GM12878 (cell line): ENCODE results near the gene LAMC3. TPM values are rescaled to one million over a fixed set of nuclear protein-coding genes. Genes with fewer than 3 reads are reported as not detected.

Source experiments
- ATAC-seq: fragments of 200-7000 bp; cut with Tn5 transposase; 3 replicates; pipeline ENCODE4 v1.9.1; 2020; ENCODE audit warnings: mild to moderate bottlenecking, moderate library complexity
- BruUV-seq: library from RNA; stranded (reverse); fragments of 400-500 nt; replicated peaks from 2 replicates; lab custom pipeline; 2021; lab: Mats Ljungman, UMichigan
- CTCF ChIA-PET: fragments of 300-600 bp; sonication (Branson Sonifier 250); formaldehyde crosslinking; extraction: SDS; loops from one replicate; lab custom pipeline; 2021; ENCODE audit warnings: inconsistent platforms; lab: Yijun Ruan, JAX
- POLR2A ChIA-PET: fragments of 350-600 bp; formaldehyde crosslinking; extraction: SDS; loops from one replicate; lab custom pipeline; 2021; ENCODE audit warnings: inconsistent platforms; lab: Charles Lee
- RAD21 ChIA-PET: fragments of 300-600 bp; sonication (Branson Sonifier 250); formaldehyde crosslinking; loops from one replicate; lab custom pipeline; 2023; ENCODE audit warnings: antibody characterized with exemption; ENCODE audit not compliant: unreplicated experiment; lab: Charles Lee
- SMC1A ChIA-PET: fragments of 300-600 bp; sonication (Branson Sonifier 250); formaldehyde crosslinking; loops from one replicate; lab custom pipeline; 2023; ENCODE audit not compliant: unreplicated experiment, uncharacterized antibody; lab: Charles Lee
- DNase-seq: peaks from one replicate; pipeline ENCODE4 v3.0.0-alpha.2; 2011; ENCODE audit warnings: low read depth, low spot score
- FAIRE-seq: peaks from 3 replicates; lab custom pipeline; 2011; peaks lifted over from hg19 to GRCh38; lab: Jason Lieb, UNC
- H2AFZ ChIP-seq: 2 replicates; pipeline ENCODE4 v1.6.0; 2011; ENCODE audit warnings: low read depth, low read length, control low read depth; ENCODE audit not compliant: control insufficient read depth
- H3K27ac ChIP-seq: 2 replicates; pipeline ENCODE4 v1.5.1; 2011; ENCODE audit warnings: control low read depth; ENCODE audit not compliant: control insufficient read depth, insufficient read depth
- H3K27me3 ChIP-seq, 2 experiments: replicated peaks in 1 of 2; 2 replicates each; pipeline versions ENCODE4 v1.6.0 to v1.6.1; 2011; ENCODE audit warnings: low read length in 1 of 2; ENCODE audit not compliant: control insufficient read depth in 2 of 2, insufficient read depth in 2 of 2
- H3K36me3 ChIP-seq, 2 experiments: 2 replicates each; pipeline ENCODE4 v1.5.1; 2011; ENCODE audit warnings: low read length in 1 of 2; ENCODE audit not compliant: control insufficient read depth in 2 of 2, insufficient read depth in 2 of 2
- H3K4me1 ChIP-seq: 2 replicates; pipeline ENCODE4 v1.6.1; 2011; ENCODE audit warnings: mild to moderate bottlenecking, low read length, moderate library complexity, mixed read lengths; ENCODE audit not compliant: control insufficient read depth, insufficient read depth
- H3K4me2 ChIP-seq: 2 replicates; pipeline ENCODE4 v1.6.0; 2011; ENCODE audit warnings: control low read depth; ENCODE audit not compliant: control insufficient read depth, insufficient read depth
- H3K4me3 ChIP-seq: fragments of 200-600 bp; sonication (generic); 2 replicates; pipeline ENCODE4 v1.5.1; 2016
- H3K79me2 ChIP-seq: 2 replicates; pipeline ENCODE4 v1.6.0; 2011; ENCODE audit warnings: low read length; ENCODE audit not compliant: control insufficient read depth, insufficient read depth
- H3K9ac ChIP-seq: 2 replicates; pipeline ENCODE4 v1.8.0; 2011; ENCODE audit warnings: low read length, control low read depth, mixed read lengths; ENCODE audit not compliant: control insufficient read depth, insufficient read depth
- H3K9me3 ChIP-seq: replicated peaks from 3 replicates; pipeline ENCODE4 v1.5.1; 2011; ENCODE audit warnings: mild to moderate bottlenecking, low read length; ENCODE audit not compliant: control insufficient read depth, insufficient read depth
- H4K20me1 ChIP-seq: 2 replicates; pipeline ENCODE4 v1.6.0; 2011; ENCODE audit not compliant: control insufficient read depth, insufficient read depth
- BACH1 ChIP-seq: fragments of 450-650 bp; IDR thresholded peaks from 2 replicates; pipeline ENCODE4 v1.6.1; 2017; ENCODE audit warnings: mild to moderate bottlenecking, borderline replicate concordance
- BMI1 ChIP-seq: fragments of 450-650 bp; IDR thresholded peaks from 2 replicates; pipeline ENCODE4 v1.6.1; 2016; ENCODE audit warnings: mild to moderate bottlenecking, moderate library complexity, borderline replicate concordance
- CHD1 ChIP-seq: IDR thresholded peaks from 2 replicates; pipeline ENCODE4 v1.6.1; 2012; ENCODE audit warnings: low read depth, low read length, improper control_type of control experiment
- ZSCAN29 ChIP-seq: fragments of 450-650 bp; IDR thresholded peaks from 2 replicates; pipeline ENCODE4 v1.6.1; 2017; ENCODE audit warnings: mild to moderate bottlenecking, moderate library complexity
- WGBS: methylation state at CpG from one replicate; pipeline ENCODE4 v1.1.6; 2016; ENCODE audit warnings: low lambda C conversion rate; ENCODE audit not compliant: insufficient replicate concordance, insufficient coverage; ENCODE audit errors: missing lambda C conversion rate; 5-methylcytosine and 5-hydroxymethylcytosine counted together
- in situ Hi-C: fragments of 300-500 bp; cut with MboI; formaldehyde crosslinking; loops from 9 replicates; pipeline ENCODE4 v1.14.3; 2018; ENCODE audit warnings: mixed read lengths
- intact Hi-C: fragments of 100-400 bp; cut with micrococcal nuclease; formaldehyde crosslinking; loops from one replicate; pipeline ENCODE4 v1.14.2; 2022; ENCODE audit not compliant: unreplicated experiment
- polyA plus RNA-seq, 11 experiments: library from polyadenylated mRNA; depleted of rRNA in 4 of 11; unstranded in 6 of 11; stranded (reverse) in 5 of 11; fragments of >200 nt; fragmentation: Nextera tagmentation in 4 of 11; fragmentation: Illumina TruSeq in 1 of 11; extraction: Ambion mirVana in 4 of 11; extraction: Trizol in 1 of 11; gene quantifications; 1 replicate in 1 of 11; 2 replicates in 10 of 11; pipeline versions ENCODE4 v1.2.1 to v1.2.3, GENCODE V29; 2011 to 2016; ENCODE audit warnings: inconsistent platforms in 2 of 11, missing spikeins in 2 of 11, low read depth in 1 of 11
- total RNA-seq, 4 experiments: library from RNA; depleted of rRNA in 3 of 4; stranded (reverse); fragments of >200 nt in 3 of 4; fragmentation: Illumina TruSeq in 1 of 4; extraction: Trizol in 1 of 4; gene quantifications; 2 replicates each; pipeline versions ENCODE4 v1.2.1 to v1.2.3, GENCODE V29; 2013 to 2021
- TF ChIP-seq, protein P1 (sequence below): fragments of 450-650 bp; formaldehyde crosslinking; IDR thresholded peaks from 2 replicates; pipeline ENCODE4 v1.4.0; 2020; ENCODE audit warnings: mild to moderate bottlenecking, moderate library complexity

LAMC3 gene
- total and polyA plus RNA-seq, 10 of the 15 experiments (the other 5 are each of a cell fraction or from before 2014, with no cell fraction given), result under 0.01 to 0.08 TPM; not detected in 8

DNA sequence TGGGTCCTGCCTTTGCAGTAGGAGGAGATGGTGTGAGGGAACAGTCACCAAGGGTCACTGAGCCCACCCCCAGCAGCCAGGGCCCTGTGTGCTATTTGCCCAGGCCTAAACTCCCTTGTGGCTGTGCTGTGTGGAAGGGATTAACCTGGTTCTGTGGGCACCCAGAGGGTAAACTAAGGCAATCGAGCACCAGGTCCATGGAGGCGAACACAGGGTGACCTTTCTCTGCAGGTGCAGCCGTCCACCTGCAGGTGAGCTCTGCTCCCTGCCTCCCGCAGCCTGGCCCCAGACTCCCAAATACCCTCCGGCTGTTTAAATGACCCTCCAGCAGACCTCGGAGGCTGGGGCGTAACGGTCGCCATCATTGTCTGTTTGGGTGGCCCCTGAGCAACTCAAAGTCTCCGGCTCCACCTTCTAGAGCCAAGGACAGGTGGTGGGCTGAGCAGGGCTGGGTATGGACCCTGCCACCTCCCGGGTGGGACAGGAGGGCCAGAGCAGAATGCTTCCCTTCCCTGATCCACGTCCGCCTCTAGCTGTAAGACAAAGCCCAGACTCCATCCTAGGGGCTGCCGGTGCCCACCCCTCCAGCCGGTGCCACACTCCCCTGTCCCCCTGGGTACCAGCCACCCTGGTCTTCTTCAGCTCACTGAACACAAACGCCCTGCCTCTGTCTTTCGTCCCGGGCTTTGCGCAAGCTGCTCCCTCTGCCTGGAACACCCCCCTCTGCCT is 35.9 kb upstream of the LAMC3 start:
- in situ Hi-C loops, result no loop called here
- no peak overlapping the region for H3K4me3 ChIP-seq
- RAD21 ChIA-PET, result no interaction called here
- intact Hi-C loops, result no loop called here
- no TSS peak for BruUV-seq
- POLR2A ChIA-PET, result no interaction called here
- TF ChIP-seq BMI1 (no peak), CHD1 (no peak), ZSCAN29 (no peak), BACH1 (no peak)
- TF ChIP-seq, protein P1, sequence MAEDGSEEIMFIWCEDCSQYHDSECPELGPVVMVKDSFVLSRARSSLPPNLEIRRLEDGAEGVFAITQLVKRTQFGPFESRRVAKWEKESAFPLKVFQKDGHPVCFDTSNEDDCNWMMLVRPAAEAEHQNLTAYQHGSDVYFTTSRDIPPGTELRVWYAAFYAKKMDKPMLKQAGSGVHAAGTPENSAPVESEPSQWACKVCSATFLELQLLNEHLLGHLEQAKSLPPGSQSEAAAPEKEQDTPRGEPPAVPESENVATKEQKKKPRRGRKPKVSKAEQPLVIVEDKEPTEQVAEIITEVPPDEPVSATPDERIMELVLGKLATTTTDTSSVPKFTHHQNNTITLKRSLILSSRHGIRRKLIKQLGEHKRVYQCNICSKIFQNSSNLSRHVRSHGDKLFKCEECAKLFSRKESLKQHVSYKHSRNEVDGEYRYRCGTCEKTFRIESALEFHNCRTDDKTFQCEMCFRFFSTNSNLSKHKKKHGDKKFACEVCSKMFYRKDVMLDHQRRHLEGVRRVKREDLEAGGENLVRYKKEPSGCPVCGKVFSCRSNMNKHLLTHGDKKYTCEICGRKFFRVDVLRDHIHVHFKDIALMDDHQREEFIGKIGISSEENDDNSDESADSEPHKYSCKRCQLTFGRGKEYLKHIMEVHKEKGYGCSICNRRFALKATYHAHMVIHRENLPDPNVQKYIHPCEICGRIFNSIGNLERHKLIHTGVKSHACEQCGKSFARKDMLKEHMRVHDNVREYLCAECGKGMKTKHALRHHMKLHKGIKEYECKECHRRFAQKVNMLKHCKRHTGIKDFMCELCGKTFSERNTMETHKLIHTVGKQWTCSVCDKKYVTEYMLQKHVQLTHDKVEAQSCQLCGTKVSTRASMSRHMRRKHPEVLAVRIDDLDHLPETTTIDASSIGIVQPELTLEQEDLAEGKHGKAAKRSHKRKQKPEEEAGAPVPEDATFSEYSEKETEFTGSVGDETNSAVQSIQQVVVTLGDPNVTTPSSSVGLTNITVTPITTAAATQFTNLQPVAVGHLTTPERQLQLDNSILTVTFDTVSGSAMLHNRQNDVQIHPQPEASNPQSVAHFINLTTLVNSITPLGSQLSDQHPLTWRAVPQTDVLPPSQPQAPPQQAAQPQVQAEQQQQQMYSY (CRISPR knock-in tag), result no peak
- TF ChIP-seq, all 136 proteins: peak for 0
- 43% methylated on average over 19 of the region's 19 CpGs for WGBS
- no peak for DNase-seq
- no peaks in the 10 kb centered on the region for H4K20me1 ChIP-seq
- no peaks in the 10 kb centered on the region for H3K36me3 ChIP-seq
- ChIA-PET CTCF (no interaction called here), SMC1A (no interaction called here)
- H3K9me3 ChIP-seq, result no peaks in the 10 kb centered on the region
- no peak overlapping the region for H3K9ac ChIP-seq
- ATAC-seq, result no peak
- no peak overlapping the region for H3K4me2 ChIP-seq
- no peaks in the 10 kb centered on the region for H3K4me1 ChIP-seq
- no peaks in the 10 kb centered on the region; a peak in 1 of 4 replicates for H3K27me3 ChIP-seq
- no peak overlapping the region for H2AFZ ChIP-seq
- no peak overlapping the region for H3K27ac ChIP-seq
- no peaks in the 10 kb centered on the region for H3K79me2 ChIP-seq
- no peak for FAIRE-seq
